H1 (cell line): ENCODE measurements around the gene PRSS8. TPM values are rescaled to one million over a fixed set of nuclear protein-coding genes. Genes with fewer than 3 reads are reported as not detected.
"Not testable (repeated sequence)": the region's sequence is repeated elsewhere in the genome, so short reads cannot be mapped to it uniquely, and the experiment has no call there.

Source experiments
- CTCF ChIA-PET: fragments of 300-600 bp; sonication (Branson Sonifier 250); formaldehyde crosslinking; loops from one replicate; lab custom pipeline; 2021; ENCODE audit not compliant: partially characterized antibody; lab: Charles Lee
- POLR2A ChIA-PET: fragments of 300-600 bp; sonication (Branson Sonifier 250); formaldehyde crosslinking; loops from one replicate; lab custom pipeline; 2021; ENCODE audit warnings: inconsistent platforms; ENCODE audit not compliant: partially characterized antibody; lab: Charles Lee
- DNase-seq, 2 experiments: peaks; one replicate each; pipeline versions ENCODE4 v3.0.0 to v3.0.0-alpha.2; 2010 to 2022; ENCODE audit warnings: low spot score in 2 of 2, low read depth in 1 of 2, mixed read lengths in 1 of 2
- FAIRE-seq: peaks from 2 replicates; lab custom pipeline; 2011; peaks lifted over from hg19 to GRCh38; lab: Jason Lieb, UNC
- H2AFZ ChIP-seq: 2 replicates; pipeline ENCODE4 v1.8.1; 2012; ENCODE audit warnings: low read length, inconsistent platforms
- H2AK5ac ChIP-seq: 2 replicates; pipeline ENCODE4 v1.6.1; 2013; ENCODE audit warnings: low read depth, low read length
- H2BK120ac ChIP-seq: replicated peaks from 2 replicates; pipeline ENCODE3; 2013; ENCODE audit warnings: low read depth, low read length, inconsistent platforms
- H2BK12ac ChIP-seq: 2 replicates; pipeline ENCODE4 v1.6.1; 2013; ENCODE audit warnings: low read depth, low read length
- H2BK15ac ChIP-seq: 2 replicates; pipeline ENCODE4 v1.6.1; 2013; ENCODE audit warnings: low read length
- H2BK20ac ChIP-seq: 2 replicates; pipeline ENCODE4 v1.6.1; 2013; ENCODE audit warnings: low read length
- H2BK5ac ChIP-seq: 2 replicates; pipeline ENCODE4 v1.6.1; 2013; ENCODE audit warnings: low read depth, low read length
- H3K14ac ChIP-seq: 2 replicates; pipeline ENCODE4 v1.6.1; 2013; ENCODE audit warnings: inconsistent platforms; ENCODE audit not compliant: insufficient read length
- H3K18ac ChIP-seq: 2 replicates; pipeline ENCODE4 v1.6.1; 2013; ENCODE audit warnings: low read length; ENCODE audit errors: extremely low read depth
- H3K23ac ChIP-seq: 2 replicates; pipeline ENCODE4 v1.6.1; 2013; ENCODE audit warnings: inconsistent platforms; ENCODE audit not compliant: insufficient read length
- H3K23me2 ChIP-seq: 2 replicates; pipeline ENCODE4 v1.6.1; 2013; ENCODE audit warnings: low read depth, low read length
- H3K27ac ChIP-seq: 2 replicates; pipeline ENCODE4 v1.6.1; 2011; ENCODE audit warnings: low read depth, low read length, inconsistent platforms
- H3K27me3 ChIP-seq, 4 experiments: replicated peaks in 1 of 4; 1 replicate in 1 of 4; 2 replicates in 3 of 4; pipeline versions ENCODE4 v1.6.1 to v1.8.1; 2011 to 2013; ENCODE audit warnings: low read length in 3 of 4, mild to moderate bottlenecking in 3 of 4, inconsistent platforms in 2 of 4, mixed read lengths in 2 of 4, moderate library complexity in 1 of 4; ENCODE audit not compliant: control insufficient read depth in 3 of 4, insufficient read depth in 3 of 4; ENCODE audit errors: extremely low read depth in 1 of 4
- H3K36me3 ChIP-seq, 4 experiments: 2 replicates each; pipeline versions ENCODE4 v1.6.1 to v1.8.1; 2011 to 2013; ENCODE audit warnings: mild to moderate bottlenecking in 4 of 4, low read length in 3 of 4, moderate library complexity in 2 of 4, control low read depth in 1 of 4, inconsistent platforms in 1 of 4; ENCODE audit not compliant: insufficient read depth in 4 of 4, control insufficient read depth in 2 of 4
- H3K4ac ChIP-seq: replicated peaks from 2 replicates; pipeline ENCODE3; 2013; ENCODE audit warnings: low read length, low read depth, mixed read lengths, inconsistent platforms; ENCODE audit not compliant: insufficient read length
- H3K4me1 ChIP-seq, 4 experiments: replicated peaks in 1 of 4; 1 replicate in 1 of 4; 2 replicates in 3 of 4; pipeline versions ENCODE4 v1.6.1 to v1.8.1; 2011 to 2013; ENCODE audit warnings: low read length in 3 of 4, inconsistent platforms in 2 of 4, mixed read lengths in 1 of 4; ENCODE audit not compliant: insufficient read depth in 4 of 4, control insufficient read depth in 3 of 4
- H3K4me2 ChIP-seq, 2 experiments: 2 replicates each; pipeline versions ENCODE4 v1.6.1 to v1.8.1; 2011 to 2013; ENCODE audit warnings: low read depth in 2 of 2, low read length in 2 of 2, control low read depth in 1 of 2, inconsistent platforms in 1 of 2, mild to moderate bottlenecking in 1 of 2; ENCODE audit not compliant: insufficient read depth in 1 of 2
- H3K4me3 ChIP-seq, 4 experiments: fragments of 200-600, 300-600 bp in 1 of 4; sonication (generic), shearing (Covaris generic), sonication (Bioruptor Twin) in 1 of 4; 2 replicates each; pipeline versions ENCODE4 v1.5.1 to v1.8.1; 2011 to 2016; ENCODE audit warnings: low read length in 4 of 4, low read depth in 3 of 4, control low read depth in 2 of 4, inconsistent platforms in 2 of 4, mild to moderate bottlenecking in 2 of 4, mixed read lengths in 1 of 4, moderate library complexity in 1 of 4; ENCODE audit not compliant: insufficient read depth in 2 of 4; ENCODE audit errors: extremely low read depth in 1 of 4
- H3K56ac ChIP-seq: replicated peaks from 2 replicates; pipeline ENCODE3; 2013; ENCODE audit warnings: low read depth, mild to moderate bottlenecking, mixed read lengths, low read length, inconsistent platforms; ENCODE audit not compliant: insufficient read length
- H3K79me1 ChIP-seq: 2 replicates; pipeline ENCODE4 v1.6.1; 2013; ENCODE audit warnings: low read depth, low read length, control low read depth
- H3K79me2 ChIP-seq, 2 experiments: 2 replicates each; pipeline versions ENCODE4 v1.6.1 to v1.8.1; 2012 to 2013; ENCODE audit warnings: low read length in 2 of 2, mild to moderate bottlenecking in 2 of 2, inconsistent platforms in 1 of 2; ENCODE audit not compliant: insufficient read depth in 2 of 2, control insufficient read depth in 1 of 2
- H3K9ac ChIP-seq, 4 experiments: replicated peaks in 1 of 4; 1 replicate in 1 of 4; 2 replicates in 3 of 4; pipeline versions ENCODE4 v1.6.1 to v1.8.1; 2011 to 2013; ENCODE audit warnings: low read depth in 3 of 4, low read length in 3 of 4, control low read depth in 2 of 4, mild to moderate bottlenecking in 2 of 4, moderate library complexity in 2 of 4, inconsistent platforms in 1 of 4; ENCODE audit errors: extremely low read depth in 1 of 4
- H3K9me3 ChIP-seq, 2 experiments: 2 replicates each; pipeline versions ENCODE4 v1.6.1 to v1.8.1; 2012 to 2013; ENCODE audit warnings: mild to moderate bottlenecking in 2 of 2, moderate library complexity in 2 of 2, control low read depth in 1 of 2, inconsistent platforms in 1 of 2, low read depth in 1 of 2, low read length in 1 of 2, mixed read lengths in 1 of 2; ENCODE audit not compliant: insufficient read depth in 2 of 2
- H4K20me1 ChIP-seq, 2 experiments: replicated peaks in 1 of 2; 2 replicates each; pipeline versions ENCODE3 to v1.8.1; 2011 to 2013; ENCODE audit warnings: inconsistent platforms in 2 of 2, low read length in 2 of 2, mild to moderate bottlenecking in 1 of 2; ENCODE audit not compliant: insufficient read depth in 2 of 2, control insufficient read depth in 1 of 2
- H4K5ac ChIP-seq: 2 replicates; pipeline ENCODE4 v1.6.1; 2013; ENCODE audit warnings: low read length, low read depth, mixed read lengths, inconsistent platforms; ENCODE audit not compliant: insufficient read length
- H4K8ac ChIP-seq: 2 replicates; pipeline ENCODE4 v1.8.0; 2013; ENCODE audit warnings: mild to moderate bottlenecking, moderate library complexity, low read length, inconsistent platforms; ENCODE audit not compliant: insufficient read depth; ENCODE audit errors: extremely low read depth
- H4K91ac ChIP-seq: replicated peaks from 2 replicates; pipeline ENCODE3; 2013; ENCODE audit warnings: low read length, mixed read lengths, inconsistent platforms; ENCODE audit not compliant: insufficient read length
- CBX5 ChIP-seq: fragments of 300-800, 300-1000 bp; sonication (generic); IDR thresholded peaks from 2 replicates; pipeline ENCODE4 v1.7.1; 2016; ENCODE audit warnings: antibody characterized with exemption, low read length, low read depth
- EGR1 ChIP-seq: IDR thresholded peaks from 2 replicates; pipeline ENCODE4 v1.6.1; 2011; ENCODE audit warnings: low read depth, low read length, borderline replicate concordance
- EZH2 ChIP-seq: fragments of 200-600 bp; sonication (generic); IDR thresholded peaks from 2 replicates; pipeline ENCODE4 v1.7.1; 2012; ENCODE audit warnings: low read depth, mild to moderate bottlenecking, moderate library complexity, low read length, inconsistent platforms; ENCODE audit not compliant: severe bottlenecking
- RAD21 ChIP-seq, 2 experiments: IDR thresholded peaks in 1 of 2; conservative IDR thresholded peaks in 1 of 2; 2 replicates each; pipeline ENCODE4 v1.6.1; 2011; ENCODE audit warnings: low read depth in 2 of 2, low read length in 2 of 2, improper control_type of control experiment in 1 of 2, inconsistent platforms in 1 of 2, mild to moderate bottlenecking in 1 of 2, moderate library complexity in 1 of 2
- SIRT6 ChIP-seq: IDR thresholded peaks from one replicate; pipeline ENCODE4 v1.7.1; 2012; ENCODE audit warnings: low read length, inconsistent platforms
- TBP ChIP-seq: IDR thresholded peaks from 2 replicates; pipeline ENCODE4 v1.6.1; 2011; ENCODE audit warnings: low read depth, low read length, improper control_type of control experiment
- WGBS, 2 experiments: shearing (Covaris generic) in 1 of 2; methylation state at CpG; one replicate each; pipeline versions ENCODE4 v1.1.6 to v1.1.7; 2013 to 2015; ENCODE audit warnings: low lambda C conversion rate in 2 of 2, mixed read lengths in 2 of 2, inconsistent platforms in 1 of 2, low coverage in 1 of 2, missing lambda C conversion rate in 1 of 2; ENCODE audit not compliant: insufficient replicate concordance in 2 of 2, insufficient coverage in 1 of 2, insufficient read length in 1 of 2; ENCODE audit errors: extremely low coverage in 1 of 2, missing lambda C conversion rate in 1 of 2; 5-methylcytosine and 5-hydroxymethylcytosine counted together
- polyA plus RNA-seq, 7 experiments: library from polyadenylated mRNA; depleted of rRNA in 3 of 7; stranded (reverse) in 5 of 7; unstranded in 2 of 7; fragments of >200 nt in 5 of 7; fragments of 200-250 nt in 2 of 7; gene quantifications; 1 replicate in 5 of 7; 2 replicates in 1 of 7; 4 replicates in 1 of 7; pipeline versions ENCODE4 v1.2.1 to v1.2.3, GENCODE V29; 2011 to 2013; ENCODE audit warnings: missing spikeins in 2 of 7, mixed read lengths in 2 of 7
- total RNA-seq: library from RNA; stranded (reverse); fragmentation: NEBNext Ultra II Directional; extraction: Animal tissue kit (Norgen Biotek cat#: 25700); gene quantifications from 2 replicates; pipeline ENCODE4 v1.2.1, GENCODE V29; 2021

Gene PRSS8
- total and polyA plus RNA-seq, 2 of the 8 experiments (the other 6 are each of a cell fraction or from before 2014, with no cell fraction given), result 87.7 to 273 TPM

GRCh38 chr16:31141489-31142108, 6.1 kb upstream of the PRSS8 start (continued):
- TF ChIP-seq TBP, result no peak
- TF ChIP-seq CBX5, result no peak
- TF ChIP-seq EGR1, result no peak
- TF ChIP-seq RAD21 (IDR thresholded peaks at IDR 0.05 in 1 of 2, conservative IDR thresholded peaks at IDR 0.05 in 1 of 2; ENCODE audit: low read depth in 2 of 2, low read length in 2 of 2), result no peak
- TF ChIP-seq EZH2, result no peak
- TF ChIP-seq SIRT6, result no peak

GRCh38 chr16:31141071-31141469, 5.5 kb upstream of the PRSS8 start:
- CTCF ChIA-PET, result interaction anchor here (1.8 to 8.1 kb wide), 4 partner anchors 17 to 156 kb away, joined by 7 to 56 read pairs (median 12); partner anchors contain the start of genes BCKDK and HSD3B7
- H2BK15ac ChIP-seq, result peak overlapping the region; percentile 99
- H2AFZ ChIP-seq, H3K27ac ChIP-seq, FAIRE-seq, H3K23me2 ChIP-seq, H3K9me3 ChIP-seq, H3K4me3 ChIP-seq, H3K23ac ChIP-seq, H3K14ac ChIP-seq, H3K79me2 ChIP-seq, H3K36me3 ChIP-seq, H4K20me1 ChIP-seq, H3K4ac ChIP-seq, H3K79me1 ChIP-seq, DNase-seq, H3K9ac ChIP-seq, H3K56ac ChIP-seq: not testable (repeated sequence)
- H2BK120ac ChIP-seq, result peak overlapping the region; percentile 47
- POLR2A ChIA-PET, result interaction anchor here (1.0 to 34.9 kb wide), 5 partner anchors 20 to 57 kb away, joined by 3 to 713 read pairs (median 73); partner anchors contain the start of genes BCKDK, FUS, KAT8 and PRSS8
- H4K8ac ChIP-seq, result peak overlapping the region; percentile 7; the same call in 1 of the 2 replicates
- H4K5ac ChIP-seq, result peak overlapping the region; percentile 81
- 89% methylated on average over 9 of the region's 9 CpGs; no CpG with 5 or more reads in 1 of the 2 experiments for WGBS, 2 experiments
- H2AK5ac ChIP-seq, result peak overlapping the region; percentile 85; the same call in 1 of the 2 replicates
- peak overlapping the region; percentile 51 to 53; a peak in 2 of 4 replicates for H3K4me2 ChIP-seq
- peak overlapping the region; percentile 87; the same call in 1 of the 2 replicates for H2BK20ac ChIP-seq
- H4K91ac ChIP-seq, result peak overlapping the region; percentile 96
- 0 out of 2 replicates have a peak overlapping the region, but pooled peaks have one; percentile 78 for H3K18ac ChIP-seq
- peak overlapping the region; percentile 94 for H2BK12ac ChIP-seq
- peaks cover 1 to 13% (median 9%) of the 10 kb centered on the region in 4 experiments; a peak in 5 of 7 replicates for H3K27me3 ChIP-seq
- peaks cover 5 to 28% (median 23%) of the 10 kb centered on the region in 4 experiments for H3K4me1 ChIP-seq
- H2BK5ac ChIP-seq, result peak overlapping the region; percentile 58; the same call in 1 of the 2 replicates
